ENCODE results near the gene RNF220.

RNF220 gene

GRCh38 chr1:44524655-44525500, 119.8 kb downstream of the RNF220 start:
- no peak for DNase-seq

GRCh38 chr1:44526295-44527073, 121.4 kb downstream of the RNF220 start:
- DNase-seq: no peak

DNA sequence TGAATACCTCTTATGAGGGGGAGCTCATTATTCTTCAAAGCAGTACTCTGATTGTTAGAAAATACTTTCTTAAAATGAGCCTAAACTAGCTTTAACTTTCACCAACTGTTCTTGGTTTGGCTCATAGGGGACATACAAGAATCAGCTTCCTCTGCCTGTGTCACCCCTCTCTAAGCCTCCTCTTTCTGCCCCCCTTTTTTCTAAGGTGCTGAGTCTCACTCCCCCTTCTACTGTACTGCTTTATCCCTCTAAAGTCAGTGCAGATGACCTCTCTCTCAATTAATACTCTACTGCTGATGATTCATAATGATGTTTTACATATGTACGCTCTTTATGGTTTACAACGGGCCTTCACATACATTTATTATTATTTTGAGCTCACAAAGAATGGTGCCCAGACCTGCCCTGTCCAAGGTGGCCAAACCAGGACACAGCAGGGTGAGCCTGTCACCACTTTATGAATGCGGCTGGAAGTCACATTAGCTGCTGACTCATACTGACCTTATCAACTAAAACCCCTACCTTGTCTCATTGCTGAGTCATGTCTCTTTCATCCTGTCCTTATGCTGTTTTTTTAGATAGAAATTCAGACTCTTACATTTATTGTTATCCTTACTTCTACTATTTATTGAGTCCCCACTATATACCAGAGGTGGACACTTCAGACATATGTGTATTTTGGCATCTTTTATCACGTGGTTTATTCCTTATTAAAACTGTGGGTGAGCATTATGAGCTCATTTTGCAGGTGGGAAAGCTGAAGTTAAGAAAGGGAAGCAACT, 126.9 kb downstream of the RNF220 start:
- no peak for DNase-seq

DNA sequence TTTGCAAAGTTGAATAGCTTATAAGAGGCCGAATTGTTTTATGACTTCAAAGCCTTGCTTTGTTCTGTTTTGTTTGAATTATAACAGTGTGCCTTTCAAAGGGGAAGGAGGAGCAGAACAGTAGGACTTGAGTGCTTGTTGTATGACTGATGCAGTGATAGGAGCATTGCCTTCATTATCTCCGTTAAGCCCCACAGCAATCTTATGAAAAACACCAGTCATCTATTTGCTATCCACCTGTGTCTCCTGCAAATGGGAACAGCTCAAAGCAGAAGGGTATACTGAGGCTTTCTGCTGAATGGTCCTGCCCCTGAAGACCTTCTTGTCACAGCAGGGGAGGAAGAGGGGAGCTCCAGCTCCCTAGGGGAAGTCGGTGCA, 127.5 kb downstream of the RNF220 start:
- no peak for DNase-seq

- no peak for DNase-seq
These were observed 129.7 kb downstream of the RNF220 start for GRCh38 chr1:44534771-44535170.

DNA sequence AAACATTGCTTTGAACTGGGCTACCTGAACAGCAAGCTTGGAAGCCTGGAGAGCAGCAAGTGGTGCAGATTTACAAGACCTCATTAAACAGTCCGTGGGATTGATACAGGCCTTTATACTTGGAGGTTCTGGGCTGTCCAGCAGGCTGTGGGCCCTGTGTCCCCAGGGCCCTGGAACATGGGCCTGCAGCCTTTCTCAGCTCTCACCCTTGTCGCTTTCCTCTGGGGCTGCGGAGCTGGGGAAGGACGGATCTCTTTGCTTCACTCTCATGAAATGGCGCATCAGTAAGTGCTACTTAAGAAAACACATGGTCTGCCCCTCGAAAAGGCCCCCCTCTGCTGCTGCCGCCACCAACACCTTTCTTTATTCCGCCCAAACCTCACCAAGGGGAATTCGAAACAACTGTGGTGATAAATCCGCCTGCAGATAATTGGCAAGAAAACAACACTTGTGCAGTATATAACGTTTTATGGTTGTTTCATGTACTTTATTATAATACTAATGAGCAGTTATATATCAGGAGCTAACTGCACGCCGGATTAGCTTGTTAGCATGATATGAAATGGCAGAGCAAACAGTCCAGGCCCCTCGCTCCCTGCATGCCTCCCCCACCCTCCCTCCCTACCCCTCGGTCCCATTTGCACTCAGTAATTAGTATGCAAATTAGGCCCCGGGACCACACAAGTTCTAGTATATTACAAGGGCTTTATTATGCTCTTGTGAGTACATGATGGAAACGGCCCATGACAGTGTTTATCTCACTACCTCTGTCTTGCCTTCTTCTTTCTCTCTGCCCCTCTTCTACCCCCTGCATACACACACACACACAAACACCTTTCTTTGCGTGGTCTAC, 131.5 kb downstream of the RNF220 start:
- no peak for DNase-seq

DNA sequence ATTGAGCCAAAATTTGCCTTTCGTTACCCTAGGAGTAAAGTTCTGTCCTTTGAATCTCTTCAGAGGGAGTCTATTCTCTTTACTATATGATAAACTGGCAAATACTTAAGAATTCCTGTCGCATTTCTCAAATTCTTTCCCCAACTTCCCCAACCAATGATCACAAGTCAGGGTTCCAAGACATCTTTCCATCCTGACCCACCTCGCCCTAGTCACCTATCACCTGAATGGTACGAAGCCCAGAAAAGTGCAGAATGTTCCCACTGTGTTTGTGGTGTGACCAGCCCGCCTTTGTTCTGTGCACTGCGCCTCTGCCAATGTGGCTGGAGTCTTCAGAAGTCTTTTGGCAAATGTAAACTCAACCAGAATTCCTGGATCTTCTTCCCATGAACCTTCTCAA, 132.5 kb downstream of the RNF220 start:
- DNase-seq: no peak

GRCh38 chr1:44537956-44538355, 132.9 kb downstream of the RNF220 start:
- no peak for DNase-seq

- DNase-seq: no peak
These were observed 135.1 kb downstream of the RNF220 start for GRCh38 chr1:44539991-44540730.

- DNase-seq: no peak
These were observed 137.5 kb downstream of the RNF220 start for GRCh38 chr1:44542420-44543063.

GRCh38 chr1:44543064-44543744, 138.1 kb downstream of the RNF220 start:
- no peak for DNase-seq

GRCh38 chr1:44543786-44544185, 138.7 kb downstream of the RNF220 start:
- DNase-seq: no peak

DNA sequence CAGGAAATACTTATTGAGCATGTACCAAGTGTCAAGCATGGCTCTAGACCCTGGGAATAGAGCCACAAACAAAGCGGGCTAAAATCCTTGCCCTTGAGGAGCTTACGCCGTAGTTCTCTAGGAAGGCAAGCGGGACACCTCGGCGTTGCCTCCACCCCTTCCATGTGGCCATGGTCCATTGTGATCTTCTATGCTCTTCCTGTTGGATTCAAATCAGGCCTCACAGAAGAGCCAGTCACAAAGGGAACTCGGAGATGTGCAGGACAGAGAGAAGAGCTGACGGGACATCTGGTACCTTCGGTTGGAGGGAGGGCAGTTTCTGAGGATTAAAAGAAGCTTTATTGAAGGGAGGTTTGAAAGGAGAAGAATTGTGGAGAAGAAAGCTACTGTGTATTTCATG, 139.9 kb downstream of the RNF220 start:
- no peak for DNase-seq

GRCh38 chr1:44545961-44546360, 140.9 kb downstream of the RNF220 start:
- DNase-seq: no peak

DNA sequence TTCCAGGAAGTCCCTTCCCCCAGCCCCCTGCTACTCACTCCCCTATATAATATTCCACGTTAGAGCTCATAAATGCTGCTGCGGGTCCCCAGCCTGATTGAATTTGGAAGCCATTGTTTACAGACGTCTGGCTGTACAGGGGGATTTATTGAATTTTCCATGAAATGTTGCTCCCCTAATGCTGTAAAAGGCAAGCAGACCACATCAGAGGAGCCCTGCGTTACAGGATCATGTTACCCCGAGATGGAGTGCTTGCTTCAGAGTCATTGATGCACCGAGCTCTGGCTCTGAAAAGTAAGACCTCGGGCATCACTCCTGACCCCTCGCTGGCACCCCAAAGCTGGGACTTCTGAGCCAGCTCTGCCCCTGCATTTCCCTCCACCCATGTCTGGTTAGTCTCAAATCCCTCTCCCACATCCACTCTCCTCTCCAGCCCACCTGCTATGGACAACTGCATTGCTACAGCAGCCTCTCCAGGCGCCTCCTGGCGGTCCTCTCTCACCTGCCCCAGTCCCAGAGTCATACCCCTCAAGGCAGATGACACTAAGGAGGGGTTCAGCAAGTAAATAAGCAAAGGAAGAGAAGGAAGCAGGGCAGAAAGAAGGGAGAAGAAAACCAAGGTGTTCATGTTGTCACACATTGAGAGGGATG, 141.5 kb downstream of the RNF220 start:
- DNase-seq: no peak

- no peak for DNase-seq
These were observed 142.3 kb downstream of the RNF220 start for GRCh38 chr1:44547361-44547760.

- no peak for DNase-seq
These were observed 142.8 kb downstream of the RNF220 start for GRCh38 chr1:44547837-44548236.

DNA sequence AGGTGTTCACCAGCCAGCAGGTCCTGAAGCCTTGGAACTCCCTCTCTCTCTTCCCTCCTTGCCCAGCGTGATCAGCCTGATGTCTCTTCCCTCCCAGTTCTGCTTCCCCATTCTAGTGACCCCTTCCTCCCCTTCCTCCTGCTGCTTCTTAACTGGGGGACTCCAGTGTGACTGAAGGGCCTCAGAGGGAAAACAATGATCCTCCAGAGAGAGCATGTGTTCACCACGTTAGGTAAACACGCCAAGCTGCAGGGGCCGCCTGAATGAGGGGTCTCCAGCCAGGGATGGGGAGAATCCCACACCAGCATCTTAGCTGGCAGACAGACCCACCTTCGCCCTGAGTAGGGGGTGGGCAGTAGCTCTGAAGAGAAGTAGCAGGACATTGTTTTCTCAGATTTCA, 144.5 kb downstream of the RNF220 start:
- no peak for DNase-seq

DNA sequence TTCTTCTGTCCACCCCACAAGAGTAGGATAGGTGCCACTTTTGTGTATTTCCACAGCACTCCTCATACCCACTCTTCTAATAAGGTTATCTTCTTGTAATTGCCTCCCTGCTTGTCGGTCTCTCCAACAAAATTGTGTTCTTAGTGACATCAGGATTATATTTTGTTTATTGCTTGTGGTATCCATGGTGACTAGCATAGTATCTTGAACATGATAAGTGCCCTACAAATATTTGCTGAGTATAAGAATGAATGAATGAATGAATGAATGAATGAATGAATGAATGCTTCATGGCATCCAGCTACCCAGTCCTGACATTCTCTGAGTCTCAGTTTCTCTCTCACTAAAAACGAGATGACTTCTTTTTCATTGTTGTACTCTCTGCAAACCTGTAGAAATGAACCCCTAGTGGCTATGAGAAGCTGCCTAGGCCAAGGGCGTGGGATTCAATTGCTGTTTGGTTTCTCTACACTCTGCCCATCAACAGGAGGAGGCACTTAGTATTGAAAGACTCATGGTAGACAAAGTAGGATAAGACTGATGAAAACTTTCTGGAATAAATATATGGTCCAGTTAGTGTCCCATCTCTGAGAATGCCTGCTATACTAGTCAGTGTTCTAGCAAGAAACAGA, 148.2 kb downstream of the RNF220 start:
- DNase-seq: no peak

DNA sequence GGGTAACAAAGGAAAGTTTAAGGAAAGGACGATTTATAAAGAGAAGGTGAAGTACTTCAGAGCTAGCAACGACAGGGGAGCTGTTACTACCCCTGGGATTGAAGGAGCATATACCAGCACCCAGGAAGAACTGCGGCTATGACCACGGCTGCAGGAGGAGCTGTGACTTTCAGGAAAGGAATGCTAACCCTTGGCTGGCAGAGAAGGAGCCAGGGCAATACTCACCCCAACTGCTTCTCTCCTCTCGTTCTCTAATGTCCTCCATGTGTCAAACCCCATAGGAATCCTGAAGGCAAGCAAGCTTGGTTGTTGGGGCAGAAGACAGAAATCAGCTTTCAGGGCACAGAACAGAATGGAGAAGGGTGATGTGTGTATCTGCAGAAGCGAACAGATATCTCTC, 148.7 kb downstream of the RNF220 start:
- no peak for DNase-seq

Data from right hindlimb (tissue), 1 donor.